HepG2 (cell line): ENCODE measurements around the gene SYTL3. TPM values are rescaled to one million over a fixed set of nuclear protein-coding genes. Genes with fewer than 3 reads are reported as not detected.

Source experiments
- ATAC-seq: fragments of 200-7000 bp; cut with Tn5 transposase; 3 replicates; pipeline ENCODE4 v1.9.1; 2020; ENCODE audit warnings: mild to moderate bottlenecking, moderate library complexity
- BruUV-seq: library from RNA; stranded (reverse); fragments of 400-500 nt; replicated peaks from 2 replicates; lab custom pipeline; 2021; lab: Mats Ljungman, UMichigan
- CTCF ChIA-PET: fragments of 300-600 bp; formaldehyde crosslinking; extraction: SDS; loops from one replicate; lab custom pipeline; 2021; ENCODE audit warnings: low total read pairs, inconsistent platforms, low intra/inter-chr PET ratio; lab: Yijun Ruan, JAX
- POLR2A ChIA-PET: fragments of 350-600 bp; sonication (Branson Sonifier 250); formaldehyde crosslinking; loops from one replicate; lab custom pipeline; 2020; ENCODE audit warnings: antibody characterized with exemption, inconsistent platforms; lab: Yijun Ruan, JAX
- DNase-seq: peaks from one replicate; pipeline ENCODE4 v3.0.0-alpha.2; 2015; ENCODE audit warnings: low spot score
- FAIRE-seq: peaks from 3 replicates; lab custom pipeline; 2011; peaks lifted over from hg19 to GRCh38; lab: Jason Lieb, UNC
- H2AFZ ChIP-seq: one replicate; pipeline ENCODE4 v1.6.1; 2011; ENCODE audit warnings: low read length, inconsistent platforms
- H3K27ac ChIP-seq: fragments of 300-600 bp; 3 replicates; pipeline ENCODE4 v1.8.0; 2011; ENCODE audit warnings: mixed run types, mild to moderate bottlenecking, mixed read lengths, low read length, inconsistent platforms; ENCODE audit not compliant: insufficient read depth; ENCODE audit errors: extremely low read length
- H3K27me3 ChIP-seq, 2 experiments: fragments of 200-600 bp in 1 of 2; 2 replicates in 1 of 2; 3 replicates in 1 of 2; pipeline versions ENCODE4 v1.6.0 to v1.8.0; 2011; ENCODE audit warnings: low read length in 2 of 2, mild to moderate bottlenecking in 2 of 2, moderate library complexity in 2 of 2, inconsistent platforms in 1 of 2; ENCODE audit not compliant: insufficient read depth in 2 of 2, control insufficient read depth in 1 of 2
- H3K36me3 ChIP-seq, 2 experiments: fragments of 200-600 bp in 1 of 2; replicated peaks in 1 of 2; 2 replicates in 1 of 2; 3 replicates in 1 of 2; pipeline versions ENCODE4 v1.5.1 to v1.8.0; 2011; ENCODE audit warnings: low read length in 2 of 2, inconsistent platforms in 1 of 2; ENCODE audit not compliant: insufficient read depth in 2 of 2, control insufficient read depth in 1 of 2
- H3K4me1 ChIP-seq: 2 replicates; pipeline ENCODE4 v1.5.1; 2012; ENCODE audit warnings: low read length, inconsistent platforms; ENCODE audit not compliant: insufficient read depth
- H3K4me2 ChIP-seq: 2 replicates; pipeline ENCODE4 v1.6.0; 2011; ENCODE audit warnings: low read depth, low read length, inconsistent platforms
- H3K4me3 ChIP-seq, 3 experiments: fragments of 200-600 bp in 1 of 3; sonication (generic), shearing (Covaris generic) in 1 of 3; replicated peaks in 1 of 3; 2 replicates each; pipeline ENCODE4 v1.5.1; 2011 to 2016; ENCODE audit warnings: low read length in 3 of 3, inconsistent platforms in 2 of 3, low read depth in 2 of 3, mild to moderate bottlenecking in 2 of 3, control low read depth in 1 of 3, mixed read lengths in 1 of 3; ENCODE audit not compliant: insufficient read depth in 1 of 3
- H3K79me2 ChIP-seq: one replicate; pipeline ENCODE4 v1.6.1; 2011; ENCODE audit warnings: low read length, inconsistent platforms; ENCODE audit not compliant: insufficient read depth
- H3K9ac ChIP-seq: 2 replicates; pipeline ENCODE4 v1.6.0; 2011; ENCODE audit warnings: mild to moderate bottlenecking, low read depth, low read length, inconsistent platforms; ENCODE audit not compliant: insufficient read depth
- H3K9me3 ChIP-seq: 2 replicates; pipeline ENCODE4 v1.5.1; 2012; ENCODE audit warnings: mild to moderate bottlenecking, low read length
- H4K20me1 ChIP-seq: 2 replicates; pipeline ENCODE4 v1.6.0; 2011; ENCODE audit warnings: inconsistent platforms, mild to moderate bottlenecking, low read length, moderate library complexity; ENCODE audit not compliant: insufficient read depth
- AKAP8 ChIP-seq: sonication (generic); formaldehyde crosslinking; IDR thresholded peaks from 2 replicates; pipeline ENCODE4 v1.5.1; 2020; ENCODE audit warnings: mild to moderate bottlenecking, missing genetic modification reagents
- DMAP1 ChIP-seq: IDR thresholded peaks from 2 replicates; pipeline ENCODE4 v1.6.1; 2016
- FOXK1 ChIP-seq: sonication (generic); formaldehyde crosslinking; IDR thresholded peaks from 2 replicates; pipeline ENCODE4 v1.4.0; 2020; ENCODE audit warnings: low read depth, missing genetic modification reagents, borderline replicate concordance
- HOXA5 ChIP-seq: sonication (generic); formaldehyde crosslinking; IDR thresholded peaks from 2 replicates; pipeline ENCODE4 v1.4.0; 2020; ENCODE audit warnings: missing genetic modification reagents
- KLF12 ChIP-seq: sonication (generic); formaldehyde crosslinking; IDR thresholded peaks from 2 replicates; pipeline ENCODE4 v1.4.0; 2020; ENCODE audit warnings: missing genetic modification reagents, borderline replicate concordance
- NR3C1 ChIP-seq: sonication (generic); formaldehyde crosslinking; IDR thresholded peaks from 2 replicates; pipeline ENCODE4 v1.4.0; 2020; ENCODE audit warnings: missing genetic modification reagents
- PLRG1 ChIP-seq: fragments of 450-650 bp; conservative IDR thresholded peaks from 2 replicates; pipeline ENCODE4 v1.6.1; 2016
- XRCC5 ChIP-seq: fragments of 200-400 bp; formaldehyde crosslinking; optimal IDR thresholded peaks from 2 replicates; pipeline ENCODE3; 2017; ENCODE audit warnings: mild to moderate bottlenecking, low read length
- ZNF12 ChIP-seq: sonication (generic); formaldehyde crosslinking; IDR thresholded peaks from 2 replicates; pipeline ENCODE4 v1.5.0; 2020; ENCODE audit warnings: missing genetic modification reagents
- ZNF432 ChIP-seq: sonication (generic); formaldehyde crosslinking; IDR thresholded peaks from 2 replicates; pipeline ENCODE4 v1.5.0; 2020; ENCODE audit warnings: missing genetic modification reagents, mild to moderate bottlenecking, borderline replicate concordance
- ZNF441 ChIP-seq: sonication (generic); formaldehyde crosslinking; IDR thresholded peaks from 2 replicates; pipeline ENCODE4 v1.7.0; 2021; ENCODE audit warnings: missing genetic modification reagents, borderline replicate concordance
- WGBS: methylation state at CpG from one replicate; pipeline ENCODE4 v1.1.6; 2017; ENCODE audit warnings: low lambda C conversion rate; 5-methylcytosine and 5-hydroxymethylcytosine counted together
- in situ Hi-C: cut with HindIII; loops from 2 replicates; pipeline ENCODE4 v1.10.0; 2017; ENCODE audit warnings: low pct_unique_long_range_greater_than_20kb; ENCODE audit not compliant: extremely low pct_ligation_motif_present
- intact Hi-C: fragments of 100-400 bp; cut with micrococcal nuclease; formaldehyde crosslinking; loops from one replicate; pipeline ENCODE4 v1.10.0; 2022; ENCODE audit not compliant: unreplicated experiment
- polyA plus RNA-seq, 8 experiments: library from polyadenylated mRNA; depleted of rRNA in 3 of 8; stranded (reverse) in 7 of 8; unstranded in 1 of 8; fragments of >200 nt; fragmentation: Illumina TruSeq in 4 of 8; extraction: Trizol in 4 of 8; gene quantifications; 2 replicates each; pipeline versions ENCODE4 v1.2.1 to v1.2.3, GENCODE V29; 2011 to 2016; ENCODE audit warnings: low read depth in 4 of 8, missing spikeins in 1 of 8, mixed read lengths in 1 of 8; ENCODE audit not compliant: insufficient read depth in 1 of 8
- total RNA-seq, 5 experiments: library from RNA; depleted of rRNA; stranded (reverse); fragments of >200 nt; fragmentation: Illumina TruSeq; extraction: Trizol; gene quantifications; 2 replicates each; pipeline ENCODE4 v1.2.3, GENCODE V29; 2016; ENCODE audit warnings: low read depth in 1 of 5
- TF ChIP-seq, protein P1 (sequence below): sonication (generic); formaldehyde crosslinking; IDR thresholded peaks from 2 replicates; pipeline ENCODE4 v1.5.0; 2020; ENCODE audit warnings: missing genetic modification reagents, mild to moderate bottlenecking, borderline replicate concordance
- TF ChIP-seq, protein P2 (sequence below): IDR thresholded peaks from 2 replicates; pipeline ENCODE4 v1.6.1; 2016; ENCODE audit warnings: missing compliant biosample characterization, missing genetic modification reagents, borderline replicate concordance
- TF ChIP-seq, protein P3 (sequence below): sonication (generic); formaldehyde crosslinking; IDR thresholded peaks from 2 replicates; pipeline ENCODE4 v1.5.0; 2020; ENCODE audit warnings: missing genetic modification reagents
- TF ChIP-seq, protein P4 (sequence below): sonication (generic); formaldehyde crosslinking; IDR thresholded peaks from 2 replicates; pipeline ENCODE4 v1.9.0; 2021; ENCODE audit warnings: mild to moderate bottlenecking, missing genetic modification reagents

The SYTL3 gene
- total and polyA plus RNA-seq, 2 of the 13 experiments (the other 11 are each of a cell fraction or from before 2014, with no cell fraction given) = 0.11 to 0.28 TPM

DNA sequence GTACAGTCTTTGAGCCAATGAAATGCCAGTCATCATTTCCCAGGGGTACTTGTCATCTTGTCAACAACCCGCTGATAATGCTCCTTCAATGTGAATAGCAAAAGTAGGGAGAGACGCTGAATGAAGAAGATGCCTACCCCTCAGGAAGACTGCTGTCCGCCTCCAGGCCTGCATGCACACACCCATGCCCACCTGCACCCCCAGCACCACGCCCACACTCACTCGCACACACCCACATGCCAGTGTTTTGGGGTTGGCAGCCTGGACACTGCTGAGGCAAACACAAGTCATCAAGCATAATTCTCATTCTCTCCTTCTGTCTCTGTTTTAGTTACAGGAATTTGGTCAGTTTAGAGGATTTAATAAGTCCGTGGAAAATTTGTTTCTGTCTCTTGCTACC, 63.6 kb downstream of the SYTL3 start (continued):
- TF ChIP-seq, protein P1, sequence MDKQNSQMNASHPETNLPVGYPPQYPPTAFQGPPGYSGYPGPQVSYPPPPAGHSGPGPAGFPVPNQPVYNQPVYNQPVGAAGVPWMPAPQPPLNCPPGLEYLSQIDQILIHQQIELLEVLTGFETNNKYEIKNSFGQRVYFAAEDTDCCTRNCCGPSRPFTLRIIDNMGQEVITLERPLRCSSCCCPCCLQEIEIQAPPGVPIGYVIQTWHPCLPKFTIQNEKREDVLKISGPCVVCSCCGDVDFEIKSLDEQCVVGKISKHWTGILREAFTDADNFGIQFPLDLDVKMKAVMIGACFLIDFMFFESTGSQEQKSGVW = no peak
- TF ChIP-seq PLRG1 = no peak
- no peak for TF ChIP-seq AKAP8 (CRISPR knock-in tag)
- TF ChIP-seq DMAP1 = no peak
- no peak for TF ChIP-seq ZNF12 (CRISPR knock-in tag)

DNA sequence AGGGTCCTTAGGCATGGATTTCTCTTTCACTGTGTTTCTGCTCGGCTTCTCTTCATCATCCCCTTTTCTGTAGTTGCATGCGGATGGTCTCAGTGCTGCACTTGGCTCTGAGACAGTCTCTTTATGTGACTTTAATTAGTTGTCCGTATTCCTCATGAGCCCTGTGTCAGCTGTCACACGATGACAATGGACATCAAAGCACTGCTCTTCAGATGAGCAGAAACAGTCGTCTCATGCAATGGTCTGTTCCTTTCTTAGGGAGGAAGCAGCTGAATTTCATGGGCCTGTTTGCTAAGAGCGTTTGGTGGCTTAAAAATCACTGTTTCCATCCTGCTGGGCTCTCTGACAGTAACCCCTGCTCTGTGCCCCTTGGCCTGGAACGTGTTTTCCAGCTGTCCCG, 64.9 kb downstream of the SYTL3 start:
- Histone ChIP-seq H3K4me1 (peaks cover 4% of the 10 kb centered on the region; the same call in 1 of the 2 replicates), H3K4me3 (no peak overlapping the region), H3K27ac (no peak overlapping the region), H3K36me3 (no peaks in the 10 kb centered on the region), H2AFZ (no peak overlapping the region), H3K4me2 (no peak overlapping the region), H3K9ac (no peak overlapping the region), H3K79me2 (no peaks in the 10 kb centered on the region), H3K9me3 (no peaks in the 10 kb centered on the region), H4K20me1 (no peaks in the 10 kb centered on the region), H3K27me3 (0 out of 5 replicates have a peak, but pooled peaks cover 0 to 4% of the 10 kb centered on the region in 2 experiments)
- in situ Hi-C loops (loop anchor here (25.0 kb wide), 1 partner anchor 398 kb away; no protein-coding TSS in a partner anchor), intact Hi-C loops (no loop called here)
- 24% methylated on average over 8 of the region's 8 CpGs for WGBS
- BruUV-seq = no TSS peak
- ATAC-seq (no peak), DNase-seq (no peak), FAIRE-seq (no peak)
- ChIA-PET POLR2A (no interaction called here), CTCF (no interaction called here)
- TF ChIP-seq NR3C1 (CRISPR knock-in tag) (no peak), ZNF432 (CRISPR knock-in tag) (no peak), HOXA5 (CRISPR knock-in tag) (no peak), FOXK1 (no peak), ZNF441 (no peak), AKAP8 (CRISPR knock-in tag) (no peak), KLF12 (CRISPR knock-in tag) (no peak), XRCC5 (no peak)
- TF ChIP-seq, protein P2, sequence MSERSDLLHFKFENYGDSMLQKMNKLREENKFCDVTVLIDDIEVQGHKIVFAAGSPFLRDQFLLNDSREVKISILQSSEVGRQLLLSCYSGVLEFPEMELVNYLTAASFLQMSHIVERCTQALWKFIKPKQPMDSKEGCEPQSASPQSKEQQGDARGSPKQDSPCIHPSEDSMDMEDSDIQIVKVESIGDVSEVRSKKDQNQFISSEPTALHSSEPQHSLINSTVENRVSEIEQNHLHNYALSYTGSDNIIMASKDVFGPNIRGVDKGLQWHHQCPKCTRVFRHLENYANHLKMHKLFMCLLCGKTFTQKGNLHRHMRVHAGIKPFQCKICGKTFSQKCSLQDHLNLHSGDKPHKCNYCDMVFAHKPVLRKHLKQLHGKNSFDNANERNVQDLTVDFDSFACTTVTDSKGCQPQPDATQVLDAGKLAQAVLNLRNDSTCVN (CRISPR knock-in tag) = no peak
- TF ChIP-seq, protein P3, sequence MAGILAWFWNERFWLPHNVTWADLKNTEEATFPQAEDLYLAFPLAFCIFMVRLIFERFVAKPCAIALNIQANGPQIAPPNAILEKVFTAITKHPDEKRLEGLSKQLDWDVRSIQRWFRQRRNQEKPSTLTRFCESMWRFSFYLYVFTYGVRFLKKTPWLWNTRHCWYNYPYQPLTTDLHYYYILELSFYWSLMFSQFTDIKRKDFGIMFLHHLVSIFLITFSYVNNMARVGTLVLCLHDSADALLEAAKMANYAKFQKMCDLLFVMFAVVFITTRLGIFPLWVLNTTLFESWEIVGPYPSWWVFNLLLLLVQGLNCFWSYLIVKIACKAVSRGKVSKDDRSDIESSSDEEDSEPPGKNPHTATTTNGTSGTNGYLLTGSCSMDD (CRISPR knock-in tag) = no peak
- TF ChIP-seq, protein P4, sequence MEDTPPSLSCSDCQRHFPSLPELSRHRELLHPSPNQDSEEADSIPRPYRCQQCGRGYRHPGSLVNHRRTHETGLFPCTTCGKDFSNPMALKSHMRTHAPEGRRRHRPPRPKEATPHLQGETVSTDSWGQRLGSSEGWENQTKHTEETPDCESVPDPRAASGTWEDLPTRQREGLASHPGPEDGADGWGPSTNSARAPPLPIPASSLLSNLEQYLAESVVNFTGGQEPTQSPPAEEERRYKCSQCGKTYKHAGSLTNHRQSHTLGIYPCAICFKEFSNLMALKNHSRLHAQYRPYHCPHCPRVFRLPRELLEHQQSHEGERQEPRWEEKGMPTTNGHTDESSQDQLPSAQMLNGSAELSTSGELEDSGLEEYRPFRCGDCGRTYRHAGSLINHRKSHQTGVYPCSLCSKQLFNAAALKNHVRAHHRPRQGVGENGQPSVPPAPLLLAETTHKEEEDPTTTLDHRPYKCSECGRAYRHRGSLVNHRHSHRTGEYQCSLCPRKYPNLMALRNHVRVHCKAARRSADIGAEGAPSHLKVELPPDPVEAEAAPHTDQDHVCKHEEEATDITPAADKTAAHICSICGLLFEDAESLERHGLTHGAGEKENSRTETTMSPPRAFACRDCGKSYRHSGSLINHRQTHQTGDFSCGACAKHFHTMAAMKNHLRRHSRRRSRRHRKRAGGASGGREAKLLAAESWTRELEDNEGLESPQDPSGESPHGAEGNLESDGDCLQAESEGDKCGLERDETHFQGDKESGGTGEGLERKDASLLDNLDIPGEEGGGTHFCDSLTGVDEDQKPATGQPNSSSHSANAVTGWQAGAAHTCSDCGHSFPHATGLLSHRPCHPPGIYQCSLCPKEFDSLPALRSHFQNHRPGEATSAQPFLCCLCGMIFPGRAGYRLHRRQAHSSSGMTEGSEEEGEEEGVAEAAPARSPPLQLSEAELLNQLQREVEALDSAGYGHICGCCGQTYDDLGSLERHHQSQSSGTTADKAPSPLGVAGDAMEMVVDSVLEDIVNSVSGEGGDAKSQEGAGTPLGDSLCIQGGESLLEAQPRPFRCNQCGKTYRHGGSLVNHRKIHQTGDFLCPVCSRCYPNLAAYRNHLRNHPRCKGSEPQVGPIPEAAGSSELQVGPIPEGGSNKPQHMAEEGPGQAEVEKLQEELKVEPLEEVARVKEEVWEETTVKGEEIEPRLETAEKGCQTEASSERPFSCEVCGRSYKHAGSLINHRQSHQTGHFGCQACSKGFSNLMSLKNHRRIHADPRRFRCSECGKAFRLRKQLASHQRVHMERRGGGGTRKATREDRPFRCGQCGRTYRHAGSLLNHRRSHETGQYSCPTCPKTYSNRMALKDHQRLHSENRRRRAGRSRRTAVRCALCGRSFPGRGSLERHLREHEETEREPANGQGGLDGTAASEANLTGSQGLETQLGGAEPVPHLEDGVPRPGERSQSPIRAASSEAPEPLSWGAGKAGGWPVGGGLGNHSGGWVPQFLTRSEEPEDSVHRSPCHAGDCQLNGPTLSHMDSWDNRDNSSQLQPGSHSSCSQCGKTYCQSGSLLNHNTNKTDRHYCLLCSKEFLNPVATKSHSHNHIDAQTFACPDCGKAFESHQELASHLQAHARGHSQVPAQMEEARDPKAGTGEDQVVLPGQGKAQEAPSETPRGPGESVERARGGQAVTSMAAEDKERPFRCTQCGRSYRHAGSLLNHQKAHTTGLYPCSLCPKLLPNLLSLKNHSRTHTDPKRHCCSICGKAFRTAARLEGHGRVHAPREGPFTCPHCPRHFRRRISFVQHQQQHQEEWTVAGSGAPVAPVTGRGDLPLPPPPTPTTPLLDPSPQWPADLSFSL (CRISPR knock-in tag) = no peak
